Head of caudate nucleus (tissue), 42 donors: Measurements from ENCODE around the gene FCER1A.
"Not testable (repeated sequence)": the region's sequence is repeated elsewhere in the genome, so short reads cannot be mapped to it uniquely, and the experiment has no call there.

Experiments used
- DNase-seq, 42 donors: peaks; one replicate each; pipeline versions ENCODE4 v3.0.0 to v3.0.0-alpha.2; 2020 to 2021; ENCODE audit warnings: mixed read lengths in 7 of 42
- intact Hi-C: fragments of 100-400 bp; cut with DNase I; formaldehyde crosslinking; loops from one replicate; pipeline ENCODE4 v1.15.0; 2022

Gene FCER1A

GRCh38 chr1:159341736-159342135, 39.6 kb downstream of the FCER1A start:
- intact Hi-C loops = no loop called here
- no peak for DNase-seq

DNA sequence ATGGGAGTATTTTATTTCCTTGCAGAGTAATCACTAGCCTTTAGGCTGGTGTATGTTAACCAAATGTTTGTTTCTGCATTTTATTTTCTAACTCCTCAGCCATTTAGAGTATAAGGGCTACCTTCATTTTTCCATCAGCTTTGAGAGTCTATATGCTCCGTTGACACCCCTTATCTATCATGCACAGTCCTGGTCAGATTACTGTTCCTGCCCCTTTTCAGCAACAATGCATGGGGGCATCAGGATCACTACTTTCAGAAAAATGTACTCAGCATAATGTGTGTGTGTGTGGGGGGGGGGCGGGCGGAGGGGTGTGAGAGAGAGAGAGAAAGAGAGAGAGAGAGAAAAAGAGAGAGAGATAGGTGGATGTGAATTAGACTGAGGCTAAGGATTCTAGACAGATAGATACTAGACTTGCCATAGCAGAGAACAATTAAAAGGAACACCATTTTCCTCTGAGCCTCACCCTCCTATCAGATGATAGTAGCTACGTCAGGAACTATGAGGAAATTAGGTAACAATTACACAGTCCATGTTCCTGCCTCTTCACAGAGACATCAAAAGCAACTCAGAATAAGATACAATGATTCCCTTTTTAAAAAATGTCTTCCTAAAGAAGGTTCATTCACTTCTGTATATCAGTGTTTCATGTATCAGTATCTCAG, 40.8 kb downstream of the FCER1A start:
- no peak for DNase-seq
- intact Hi-C loops = no loop called here

GRCh38 chr1:159349374-159349773, 47.2 kb downstream of the FCER1A start:
- intact Hi-C loops, DNase-seq: not testable (repeated sequence)

DNA sequence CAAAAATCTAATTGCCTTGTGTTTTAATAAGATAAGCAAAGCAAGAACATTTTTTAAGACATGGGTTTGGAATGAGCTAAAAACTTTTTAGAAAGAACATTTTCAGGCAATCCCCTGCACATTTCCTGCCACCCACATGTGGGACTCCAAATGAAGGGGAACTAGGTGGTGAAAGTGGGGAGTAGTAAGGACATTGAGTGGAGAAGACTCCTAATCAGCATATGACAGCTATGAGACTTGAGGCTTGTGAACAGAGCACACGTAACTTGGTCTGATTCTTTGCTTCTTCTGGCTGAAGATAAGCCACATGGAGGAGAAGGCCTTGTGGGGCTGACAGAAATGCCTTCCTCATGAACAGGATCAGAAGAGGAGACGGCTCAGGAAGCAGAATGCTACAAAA, 50.3 kb downstream of the FCER1A start:
- intact Hi-C loops = no loop called here
- no peak for DNase-seq
